Fibroblast of peridontal ligament (primary cell): ENCODE results near the gene CFD.
"Not testable (repeated sequence)": the region's sequence is repeated elsewhere in the genome, so short reads cannot be mapped to it uniquely, and the experiment has no call there.

Experiments used
- DNase-seq: peaks from one replicate; pipeline ENCODE4 v3.0.0-alpha.2; 2010; ENCODE audit errors: extremely low read depth

The CFD gene

GRCh38 chr19:852136-853013, 7.1 kb upstream of the CFD start, which contains the start of gene ELANE:
Gene ELANE, plus strand, starts transcription at chr19:852303. Its CDS starts 26 bp downstream, at chr19:852329.
- no peak for DNase-seq

- no peak for DNase-seq
Measured at GRCh38 chr19:853014-853585, 6.4 kb upstream of the CFD start.

GRCh38 chr19:853614-854220, 5.7 kb upstream of the CFD start:
- DNase-seq = not testable (repeated sequence)

GRCh38 chr19:854549-854948, 4.9 kb upstream of the CFD start:
- DNase-seq = no peak

DNA sequence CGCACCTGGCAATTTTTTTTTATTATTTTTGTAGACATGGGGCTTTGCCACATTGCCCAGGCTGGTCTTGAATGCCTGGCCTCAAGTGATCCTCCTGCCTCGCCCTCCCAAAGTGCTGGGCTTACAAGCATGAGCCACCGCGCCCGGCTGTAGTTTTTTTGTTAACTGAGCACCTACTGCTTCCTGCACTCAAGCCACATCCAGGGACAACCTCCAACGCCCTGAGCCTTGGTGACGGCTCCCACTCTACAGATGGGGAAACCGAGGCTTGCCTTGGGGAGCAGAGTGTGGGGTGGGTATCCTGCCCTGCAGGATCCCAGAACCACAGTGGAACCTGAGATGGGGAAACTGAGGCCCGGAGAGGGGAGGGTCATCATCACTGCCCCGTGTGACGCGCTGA, 4.3 kb upstream of the CFD start:
- no peak for DNase-seq

GRCh38 chr19:855566-856120, 3.8 kb upstream of the CFD start:
- DNase-seq = no peak

DNA sequence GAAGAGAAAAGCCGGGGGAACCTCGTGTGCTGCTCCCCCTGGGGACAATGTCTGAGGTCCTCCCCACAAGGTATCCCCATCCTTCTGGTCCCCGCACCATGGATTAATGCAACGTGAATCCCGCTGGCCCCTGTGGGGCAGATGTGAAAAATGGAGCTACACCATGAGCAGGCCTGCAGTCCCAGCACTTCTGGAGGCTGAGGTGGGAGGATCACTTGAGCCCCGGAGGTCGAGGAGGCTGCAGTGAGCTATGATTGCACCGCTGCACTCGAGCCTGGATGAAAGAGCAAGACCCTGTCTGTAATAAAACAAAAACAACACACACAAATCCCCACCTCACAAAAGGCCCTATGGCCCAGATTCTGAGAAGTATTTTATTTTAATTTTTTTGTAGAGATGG, 1.2 kb upstream of the CFD start:
- no peak for DNase-seq

DNA sequence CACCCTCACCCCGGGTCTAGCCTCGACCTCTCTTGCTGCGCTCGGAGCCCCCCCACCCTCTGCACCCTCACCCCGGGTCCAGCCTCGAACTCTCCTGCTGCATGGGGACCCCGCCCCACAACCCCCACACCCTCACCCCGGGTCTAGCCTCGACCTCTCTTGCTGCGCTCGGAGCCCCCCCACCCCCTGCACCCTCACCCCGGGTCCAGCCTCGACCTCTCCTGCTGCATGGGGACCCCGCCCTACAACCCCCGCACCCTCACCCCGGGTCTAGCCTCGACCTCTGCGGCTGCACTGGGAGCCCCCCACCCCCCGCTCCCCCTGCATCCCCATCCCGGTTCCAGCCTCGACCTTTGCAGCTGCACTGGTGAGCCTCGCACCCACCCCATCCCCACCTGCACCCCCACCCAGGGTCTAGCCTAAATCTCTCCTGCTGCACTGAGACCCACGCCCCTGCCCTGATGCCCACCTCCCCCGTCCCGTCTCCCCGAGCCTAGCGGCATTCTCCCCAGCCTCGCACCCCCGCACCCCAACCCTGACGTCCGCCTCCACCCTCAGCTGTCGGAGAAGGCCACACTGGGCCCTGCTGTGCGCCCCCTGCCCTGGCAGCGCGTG, 1.8 kb downstream of the CFD start:
- DNase-seq = no peak

GRCh38 chr19:861756-862580, 2.5 kb downstream of the CFD start:
- DNase-seq = no peak

- peak; percentile 30 for DNase-seq
Measured at GRCh38 chr19:862581-863314, 3.3 kb downstream of the CFD start.

GRCh38 chr19:863315-863620, 3.8 kb downstream of the CFD start:
- DNase-seq = no peak

DNA sequence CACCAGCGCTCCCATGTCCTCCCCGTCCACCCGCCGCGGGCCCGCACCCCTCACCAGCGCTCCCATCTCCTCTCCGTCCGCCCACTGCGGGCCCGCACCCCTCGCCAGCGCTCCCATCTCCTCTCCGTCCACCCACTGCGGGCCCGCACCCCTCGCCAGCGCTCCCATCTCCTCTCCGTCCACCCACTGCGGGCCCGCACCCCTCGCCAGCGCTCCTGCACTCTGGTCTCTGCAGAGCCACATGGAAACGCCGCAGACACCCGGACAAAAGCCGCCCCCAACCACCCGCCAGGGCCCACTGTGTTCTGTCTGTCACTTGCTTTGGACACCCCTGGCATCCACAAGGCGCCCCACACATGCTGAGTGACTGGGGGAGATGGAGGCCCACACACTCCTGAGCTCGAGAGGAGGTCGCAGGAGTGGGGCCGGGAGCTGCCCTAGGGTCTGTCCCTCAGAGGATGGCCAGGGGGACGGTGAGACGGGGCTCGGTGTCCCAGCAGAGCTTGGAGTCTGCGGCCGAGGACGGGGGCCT, 7.4 kb downstream of the CFD start:
- DNase-seq = no peak

- DNase-seq = no peak
Measured at GRCh38 chr19:867301-867793, 7.9 kb downstream of the CFD start.

GRCh38 chr19:867855-868457, 8.5 kb downstream of the CFD start:
- DNase-seq = no peak

- DNase-seq = no peak
Measured at GRCh38 chr19:868458-869244, 9.2 kb downstream of the CFD start.

GRCh38 chr19:869245-870177, 10.0 kb downstream of the CFD start:
- DNase-seq = peak; percentile 97

- DNase-seq = no peak
Measured at GRCh38 chr19:870314-870713, 10.8 kb downstream of the CFD start.

GRCh38 chr19:870963-871401, 11.5 kb downstream of the CFD start:
- no peak for DNase-seq
